GM19467 (cell line): ENCODE results near the gene ANKRD22.

Experiments
- ATAC-seq: cut with Tn5 transposase; IDR thresholded peaks from one replicate; pipeline ENCODE4 v1.9.1; 2021; ENCODE audit warnings: mild to moderate bottlenecking, moderate library complexity; ENCODE audit not compliant: unreplicated experiment

The ANKRD22 gene

GRCh38 chr10:88879534-88880281, 28.1 kb upstream of the ANKRD22 start, which contains the start of gene STAMBPL1:
Gene STAMBPL1, plus strand, starts transcription at chr10:88880245. Its CDS starts 21,464 bp downstream, at chr10:88901709.
- ATAC-seq = peak; percentile 40

GRCh38 chr10:88877298-88877697, 25.7 kb upstream of the ANKRD22 start:
- ATAC-seq = no peak

GRCh38 chr10:88875081-88875480, 23.4 kb upstream of the ANKRD22 start:
- no peak for ATAC-seq

DNA sequence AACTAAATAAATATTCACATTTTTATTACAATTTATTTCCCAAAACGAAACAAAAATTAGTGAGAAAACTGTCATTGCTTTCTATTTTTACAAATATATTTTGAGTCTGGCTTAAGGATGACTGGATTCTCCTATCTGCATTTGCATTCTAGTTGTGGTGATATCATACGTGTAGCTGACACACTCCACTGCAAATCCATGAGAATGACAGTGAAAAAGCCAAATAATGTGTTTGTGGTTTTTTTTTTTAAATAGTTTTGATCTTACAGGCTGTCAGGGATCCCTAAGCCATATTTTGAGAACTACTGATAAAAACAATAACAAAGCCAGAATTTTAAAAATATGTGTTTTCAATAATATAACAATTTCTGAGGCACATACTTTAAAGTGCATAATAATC, 22.6 kb upstream of the ANKRD22 start:
- ATAC-seq = no peak

- no peak for ATAC-seq
Observed at GRCh38 chr10:88873757-88874156, 22.1 kb upstream of the ANKRD22 start.

DNA sequence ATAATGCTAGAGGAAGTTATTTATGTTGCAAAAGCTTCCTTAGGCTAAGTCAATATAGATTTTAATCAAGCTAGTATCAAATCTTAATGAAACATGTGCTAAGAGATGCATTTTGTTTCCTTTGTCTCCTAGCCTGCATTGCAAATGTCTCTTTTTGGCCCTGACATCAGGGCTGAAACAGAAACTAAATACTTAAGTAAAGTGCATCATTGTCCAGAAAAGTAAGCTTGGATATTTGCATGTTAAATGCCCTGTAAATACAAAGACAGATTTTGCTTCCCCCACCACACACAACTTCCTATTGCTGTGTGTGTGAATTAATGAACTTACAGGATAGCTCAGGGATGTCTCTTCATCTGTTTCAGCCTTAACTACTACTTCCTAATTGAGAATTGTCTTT, 18.4 kb upstream of the ANKRD22 start:
- ATAC-seq = no peak

- no peak for ATAC-seq
Observed at GRCh38 chr10:88866454-88866853, 14.8 kb upstream of the ANKRD22 start.

GRCh38 chr10:88865281-88865876, 13.7 kb upstream of the ANKRD22 start:
- no peak for ATAC-seq

DNA sequence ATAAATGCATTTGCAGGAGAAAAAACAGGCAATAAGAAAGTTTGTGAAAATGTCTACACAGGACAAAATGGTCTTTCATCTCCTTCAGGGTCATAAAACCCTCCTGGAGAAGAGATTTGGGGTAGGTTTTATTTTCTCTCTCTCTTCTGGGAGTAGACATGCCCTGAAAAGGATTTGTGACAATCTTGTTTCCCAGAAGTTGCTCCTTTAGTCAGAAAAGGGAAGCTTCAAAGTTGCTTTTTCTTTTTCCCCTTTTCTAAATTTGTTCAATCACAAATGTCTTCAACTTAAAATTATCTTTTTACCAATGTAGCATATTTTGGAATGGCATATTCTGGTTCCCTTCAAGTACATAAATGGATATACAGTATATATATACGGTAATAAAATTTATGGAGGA, 9.4 kb upstream of the ANKRD22 start:
- no peak for ATAC-seq

DNA sequence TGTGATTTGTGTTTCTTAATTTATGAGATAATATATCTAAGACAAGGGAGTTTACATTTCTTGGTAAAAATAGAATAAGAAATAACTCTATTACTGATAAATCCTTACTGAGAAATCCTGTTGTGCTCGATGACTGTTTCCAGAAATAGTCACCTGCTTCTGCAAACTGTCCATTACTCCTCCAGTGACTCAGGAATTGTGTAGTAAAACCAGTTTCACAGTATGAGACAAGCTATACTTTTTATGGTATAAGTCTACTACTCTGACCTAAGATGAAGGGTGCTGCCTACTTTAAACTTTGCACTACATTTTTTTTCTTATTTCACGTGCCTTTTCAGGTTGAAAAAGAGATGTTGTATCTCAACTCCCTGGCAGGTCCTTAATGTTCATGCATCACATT, 6.8 kb upstream of the ANKRD22 start:
- ATAC-seq = no peak

DNA sequence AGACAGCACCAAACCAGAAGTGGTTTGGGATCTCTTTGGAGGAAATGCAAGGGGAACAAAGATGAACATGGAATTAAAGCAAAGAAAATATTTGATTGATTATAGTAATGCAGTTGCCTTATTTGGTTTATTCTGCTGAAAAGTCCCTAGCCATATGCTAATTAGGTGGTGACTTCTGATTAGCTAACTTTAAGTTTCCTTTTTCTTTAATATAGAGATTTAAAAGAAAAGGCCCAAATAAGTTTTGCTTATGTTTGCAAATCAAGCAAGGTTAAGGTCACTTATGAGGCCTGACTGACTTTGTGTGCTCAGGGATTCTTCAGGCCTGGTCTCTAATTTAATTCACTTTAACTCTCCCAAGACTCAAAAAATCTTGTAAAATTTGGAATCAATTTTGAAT, 6.2 kb upstream of the ANKRD22 start:
- no peak for ATAC-seq

DNA sequence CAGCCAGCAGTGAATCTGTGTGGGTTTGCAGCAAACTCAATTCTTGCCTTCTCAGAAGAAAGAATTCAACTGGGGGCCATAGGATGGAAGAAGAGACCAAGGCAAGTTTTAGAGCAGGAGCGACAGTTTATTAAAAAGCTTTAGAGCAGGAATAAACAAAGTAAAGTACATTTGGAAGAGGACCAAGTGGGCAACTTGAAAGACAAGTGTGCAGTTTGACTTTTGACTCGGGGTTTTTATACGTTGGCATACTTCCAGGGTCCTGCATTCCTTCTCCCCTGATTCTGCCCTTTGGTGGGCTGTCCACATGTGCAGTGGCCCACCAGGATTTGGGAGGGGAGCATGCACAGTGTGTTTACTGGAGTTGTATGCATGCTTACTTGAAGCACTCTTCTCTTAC, 3.0 kb upstream of the ANKRD22 start:
- ATAC-seq = no peak

GRCh38 chr10:88853155-88853881, 1.7 kb upstream of the ANKRD22 start:
- ATAC-seq = no peak

GRCh38 chr10:88852327-88852726, 683 bp upstream of the ANKRD22 start:
- ATAC-seq = no peak

DNA sequence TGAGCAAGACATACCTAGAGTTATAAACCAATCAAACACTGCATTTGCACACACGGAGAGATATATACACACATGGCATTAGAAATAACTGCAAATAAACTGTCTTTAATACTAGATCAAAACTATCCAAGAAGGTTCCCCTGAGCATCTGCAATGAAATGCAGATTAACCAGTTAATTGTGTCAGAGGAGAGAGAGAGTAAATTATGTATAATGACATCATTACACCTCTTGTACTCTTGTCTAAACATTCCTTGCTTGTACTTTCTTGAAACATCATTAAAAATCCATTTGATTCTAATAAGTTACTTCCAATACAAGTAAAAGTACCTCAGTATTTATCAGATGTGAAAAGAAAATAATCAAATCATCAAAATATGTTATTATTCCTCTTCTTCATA, 932 bp downstream of the ANKRD22 start:
- ATAC-seq = no peak

DNA sequence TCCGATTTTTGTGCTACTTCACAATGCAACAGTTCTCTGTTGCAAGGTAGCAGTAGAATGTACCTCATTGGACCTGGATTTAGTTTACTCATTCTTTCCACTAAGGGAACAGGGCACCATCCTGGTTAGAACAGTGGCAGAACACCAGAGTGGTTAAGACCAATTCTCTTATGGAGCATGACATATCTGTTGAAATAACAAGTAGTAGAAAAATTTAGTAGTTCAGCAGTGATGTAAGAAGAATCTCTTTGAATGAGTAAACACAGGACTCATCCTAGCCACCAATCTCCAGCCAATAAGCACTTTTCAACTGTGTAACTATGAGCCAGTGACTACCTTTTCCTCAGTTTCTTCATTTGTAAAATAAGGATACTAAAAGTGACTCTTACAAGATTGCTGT, 2.4 kb downstream of the ANKRD22 start:
- no peak for ATAC-seq

GRCh38 chr10:88848499-88848898, 3.1 kb downstream of the ANKRD22 start:
- ATAC-seq = no peak

DNA sequence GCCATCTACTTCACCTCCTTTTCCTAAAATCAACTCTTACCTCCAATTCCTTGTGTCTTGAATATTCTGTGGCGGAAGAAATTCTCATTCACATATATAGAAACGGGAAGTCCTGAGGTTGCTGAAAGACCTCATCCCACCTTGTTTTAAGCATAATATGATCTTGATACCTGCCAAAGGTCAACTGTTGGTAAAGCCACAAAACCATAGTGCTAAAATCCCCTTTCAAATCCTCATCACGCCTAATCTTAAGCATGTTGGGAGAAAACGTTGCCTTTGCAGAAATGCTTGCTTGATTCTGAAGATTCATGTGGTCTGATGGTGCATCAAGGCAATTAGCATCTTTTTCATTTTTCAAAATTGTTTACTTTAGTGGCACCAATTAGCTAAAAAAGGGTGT, 8.5 kb downstream of the ANKRD22 start:
- ATAC-seq = no peak

DNA sequence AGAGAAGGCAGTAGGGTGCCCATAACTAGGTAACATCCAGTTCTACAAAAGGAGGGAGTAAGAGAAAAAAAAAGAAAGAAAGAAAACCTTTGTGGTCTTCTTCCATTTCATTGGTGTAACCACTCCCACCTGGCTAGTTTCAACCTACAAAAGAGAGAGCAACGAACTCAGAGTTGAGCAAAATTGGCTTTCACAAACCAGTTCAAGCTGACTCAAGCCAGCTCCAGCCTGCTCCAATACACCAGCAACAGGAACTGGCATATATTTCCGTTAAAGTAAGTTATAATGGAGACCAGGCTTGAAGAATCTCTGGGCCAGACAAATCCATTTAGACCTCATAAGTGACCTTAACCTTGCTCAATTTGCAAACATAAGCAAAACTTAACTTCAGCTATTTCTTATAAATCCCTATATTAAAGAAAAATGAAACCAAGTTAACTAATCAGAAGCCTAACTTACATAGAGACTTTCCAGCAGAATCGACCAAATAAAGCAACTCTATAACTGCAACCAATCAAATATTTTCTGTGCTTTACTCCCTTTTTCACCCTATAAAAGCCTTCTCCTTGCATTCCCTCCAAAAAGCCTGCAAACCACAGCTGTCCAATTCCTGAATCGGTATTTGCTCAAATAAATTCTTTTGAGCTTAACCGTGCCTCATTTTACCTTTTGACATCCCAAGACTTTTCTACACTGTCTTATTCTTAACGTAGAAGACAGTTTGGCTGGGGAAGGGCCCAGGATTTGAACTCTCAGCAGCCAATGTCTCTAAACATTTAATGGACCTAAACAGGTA, 10.1 kb downstream of the ANKRD22 start:
- ATAC-seq = no peak

DNA sequence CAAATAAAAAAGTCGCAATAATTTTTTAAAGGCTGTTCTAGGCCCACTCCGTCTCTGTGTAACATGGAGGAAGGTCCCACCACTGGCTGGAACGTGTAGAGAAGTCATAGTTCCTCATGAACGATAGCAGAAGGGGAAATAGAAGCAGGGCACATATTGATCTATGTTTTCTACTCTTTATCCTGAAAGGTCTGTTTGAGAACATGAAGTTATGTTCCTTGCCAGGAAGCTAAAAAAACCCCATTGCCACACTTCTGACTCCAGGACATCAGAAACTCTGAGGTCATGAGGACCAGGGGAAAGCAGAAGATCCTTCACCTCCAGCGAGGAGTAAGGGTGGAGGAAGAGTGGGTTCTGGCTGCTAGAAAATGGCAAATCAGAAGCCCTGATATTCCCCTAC, 10.8 kb downstream of the ANKRD22 start:
- ATAC-seq = no peak

GRCh38 chr10:88840104-88840503, 11.5 kb downstream of the ANKRD22 start:
- no peak for ATAC-seq
